A549 treated with AZD2906 at 1 μM for 4 hours (cell line): ENCODE results near the gene RNF224. TPM values are rescaled to one million over a fixed set of nuclear protein-coding genes. Genes with fewer than 3 reads are reported as not detected.

Source experiments
- total RNA-seq: library from RNA; stranded (reverse); fragments of 200-300 nt; extraction: Qiagen RNA extraction; gene quantifications from 5 replicates; pipeline ENCODE4 v1.2.3, GENCODE V29; 2022

Gene RNF224
- 0.12 to 0.38 TPM (median 0.25 TPM) in 5 replicates for total RNA-seq

GRCh38 chr9:137227054-137227852 lies at the start of gene RNF224:
Gene RNF224, plus strand, starts transcription at chr9:137227502. Its CDS starts 834 bp downstream, at chr9:137228336.

GRCh38 chr9:137188490-137189296 lies 38.6 kb upstream of the RNF224 start, which contains the start of the genes ANAPC2 and SSNA1:
Gene ANAPC2, minus strand, starts transcription at chr9:137188560. Its CDS starts 28 bp downstream, at chr9:137188532.
Gene SSNA1, plus strand, starts transcription at chr9:137188676. Its CDS starts 51 bp downstream, at chr9:137188727.

DNA sequence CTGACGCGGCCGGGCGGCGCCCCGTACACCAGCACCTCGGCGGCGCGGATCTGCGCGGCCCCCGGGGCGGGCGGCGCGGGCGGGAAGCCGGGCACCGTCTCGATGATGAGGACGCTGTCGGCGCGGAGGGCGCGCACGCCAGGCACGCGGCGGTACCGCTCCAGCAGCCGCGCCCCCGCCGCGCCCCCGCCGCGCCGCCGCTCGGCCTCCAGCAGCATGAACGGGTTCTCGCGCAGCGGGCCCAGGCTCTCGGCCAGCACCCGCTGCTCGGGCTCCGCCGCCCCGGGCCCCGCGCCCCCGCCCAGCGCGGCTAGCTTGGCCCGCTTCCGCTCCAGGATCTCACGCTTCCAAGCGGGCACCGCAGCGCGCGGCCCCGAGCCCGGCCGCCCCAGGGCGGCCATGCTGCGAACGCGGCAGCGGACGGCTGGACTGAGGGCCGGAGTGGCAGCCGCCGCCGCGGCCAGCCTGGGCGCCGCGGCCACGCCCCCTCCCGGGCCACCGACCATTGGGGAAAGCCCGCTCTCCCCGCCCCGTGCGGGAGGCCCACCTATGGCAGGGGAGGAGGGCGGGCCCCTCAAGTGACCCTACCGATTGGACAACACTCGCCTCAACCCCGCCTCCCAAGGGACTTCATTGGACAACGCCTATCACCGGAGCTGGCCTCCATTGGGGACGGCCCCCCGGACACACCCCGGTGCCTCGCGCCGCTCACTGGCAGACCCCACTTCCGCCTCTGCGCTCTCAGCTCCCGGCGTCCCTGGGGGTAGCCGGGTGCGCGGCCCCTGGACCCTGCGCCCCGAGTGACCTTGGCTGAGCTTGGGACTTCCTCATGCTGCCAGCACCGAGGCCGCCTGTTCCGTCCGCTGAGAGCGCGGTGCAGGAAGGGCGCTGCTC lies 26.7 kb upstream of the RNF224 start, which contains the start of gene TPRN:
TPRN (minus strand) TSS at position 431 of the 894 bp plus-strand sequence; CDS start at position 401, 30 bp downstream.

GRCh38 chr9:137205126-137206069 lies 21.9 kb upstream of the RNF224 start, which contains the start of the genes NDOR1 and TMEM203:
Gene NDOR1, plus strand, starts transcription at chr9:137205700. Its CDS starts 78 bp downstream, at chr9:137205778.
Gene TMEM203, minus strand, starts transcription at chr9:137205648. Its CDS starts 234 bp downstream, at chr9:137205414.

DNA sequence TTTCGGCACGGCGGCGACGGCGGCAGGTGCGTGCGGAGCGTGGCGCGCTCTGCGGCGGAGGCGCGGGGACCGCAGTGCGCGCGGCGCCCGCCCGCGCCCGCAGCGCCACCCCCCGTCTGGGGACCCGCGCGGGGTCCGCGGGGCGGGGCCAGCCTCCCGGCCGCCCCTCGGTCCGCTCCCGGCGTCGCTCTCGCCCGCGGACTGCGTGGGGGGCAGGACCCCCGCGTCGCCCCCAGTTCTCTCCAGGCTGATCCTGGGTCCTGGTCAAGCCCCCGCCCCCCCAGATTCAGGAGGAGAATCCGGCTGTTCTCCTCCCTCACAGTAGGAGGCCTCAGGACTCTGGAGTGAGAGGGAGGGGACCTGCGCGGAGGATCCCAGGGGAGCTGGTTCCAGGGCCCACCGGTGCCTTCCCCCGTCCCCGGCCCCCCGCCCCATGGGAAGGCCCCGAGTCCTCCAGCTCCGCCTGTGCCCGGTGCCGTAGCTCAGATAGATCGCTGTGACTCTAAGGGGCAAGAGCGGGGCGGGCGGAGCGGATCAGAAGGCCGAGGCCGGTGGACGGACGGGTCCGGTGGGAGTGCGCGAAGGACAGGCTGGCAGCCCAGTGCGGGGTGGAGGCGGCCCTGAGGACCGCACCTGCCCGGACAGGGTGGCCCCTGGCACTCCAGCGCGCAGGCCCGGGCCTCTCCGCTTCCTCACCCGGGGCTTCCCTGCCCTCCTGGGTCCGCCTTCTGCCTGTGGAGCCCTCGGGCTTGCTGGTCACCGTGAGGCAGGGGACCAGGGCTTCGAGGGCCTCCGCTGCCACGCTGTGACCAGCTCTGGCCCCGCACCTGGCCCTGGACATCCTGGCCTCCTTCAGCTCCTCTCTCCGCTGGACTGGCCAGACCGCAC lies 4.9 kb upstream of the RNF224 start, which contains the start of gene RNF208:
RNF208 (minus strand) TSS at position 51 of the 888 bp plus-strand sequence. CDS start 1,028 bp downstream, outside the sequence.

DNA sequence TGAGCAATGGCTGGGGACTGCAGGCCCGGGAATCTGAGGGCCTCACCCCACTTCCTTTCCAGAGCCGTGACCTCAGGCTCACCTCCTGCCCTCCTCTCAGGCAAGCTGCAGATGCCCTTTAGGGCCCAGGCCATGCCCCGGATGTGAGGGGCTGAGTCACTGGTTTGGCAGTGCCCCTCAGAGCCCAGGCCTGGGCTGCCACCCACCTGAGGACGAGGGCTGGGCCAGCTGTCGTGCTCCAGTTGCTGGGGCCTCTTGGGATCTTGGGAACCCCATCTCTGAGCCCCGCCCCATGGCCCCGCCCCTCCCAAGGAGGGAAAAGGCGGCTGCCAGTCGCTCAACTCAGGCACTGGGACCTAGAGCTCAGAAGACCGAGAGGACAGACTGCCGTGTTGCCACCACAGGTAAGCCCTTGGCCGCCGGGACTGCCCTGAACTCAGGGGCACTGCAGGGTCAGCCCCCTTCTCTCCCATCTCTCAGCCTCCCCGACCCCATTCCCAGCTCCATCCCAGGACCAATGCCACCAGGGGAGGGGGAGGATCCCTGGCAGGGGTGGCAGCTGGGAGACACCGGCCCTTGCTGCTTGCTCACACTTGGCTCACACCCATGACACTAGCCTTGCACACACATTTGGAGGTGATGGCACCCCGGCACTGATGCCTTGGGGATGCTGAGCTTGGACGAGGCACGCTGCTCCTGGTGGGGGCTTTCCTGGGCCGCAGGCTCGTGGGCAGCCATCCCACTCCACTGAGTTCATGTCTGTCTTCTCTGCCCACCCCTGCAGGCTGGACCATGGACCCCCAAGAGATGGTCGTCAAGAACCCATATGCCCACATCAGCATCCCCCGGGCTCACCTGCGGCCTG lies 2.2 kb upstream of the RNF224 start, which contains the start of gene CYSRT1:
CYSRT1 (plus strand) TSS at position 345 of the 865 bp plus-strand sequence; CDS start at position 793, 448 bp downstream.

GRCh38 chr9:137230705-137231371 lies 3.5 kb downstream of the RNF224 start, which contains the start of gene SLC34A3:
Gene SLC34A3, plus strand, starts transcription at chr9:137230901. Its CDS starts 802 bp downstream, at chr9:137231703.

DNA sequence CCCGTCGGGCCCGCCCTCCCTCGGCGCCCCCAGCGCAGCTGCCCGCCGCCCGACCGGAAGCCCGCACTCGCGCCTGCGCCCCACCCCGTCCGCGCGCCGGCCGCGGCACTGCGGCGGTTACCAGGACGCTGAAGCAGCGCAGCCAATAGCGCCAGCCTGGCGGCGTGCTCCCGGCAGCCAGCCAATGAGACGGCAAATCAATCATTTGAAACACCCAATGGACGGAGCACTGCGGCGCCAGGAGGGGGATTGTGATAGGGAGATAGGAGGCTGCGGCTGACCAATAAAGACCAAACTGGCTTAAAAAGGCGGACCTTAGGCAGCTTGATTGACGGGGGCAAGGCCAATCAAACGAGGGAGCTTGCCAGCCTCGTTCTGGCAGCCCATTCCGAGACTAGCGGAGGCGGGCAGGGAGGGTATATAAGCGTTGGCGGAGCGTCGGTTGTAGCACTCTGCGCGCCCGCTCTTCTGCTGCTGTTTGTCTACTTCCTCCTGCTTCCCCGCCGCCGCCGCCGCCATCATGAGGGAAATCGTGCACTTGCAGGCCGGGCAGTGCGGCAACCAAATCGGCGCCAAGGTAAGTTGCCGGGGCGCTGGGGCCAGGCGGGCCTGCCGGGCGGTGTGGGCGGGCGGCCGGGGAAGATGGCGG lies 13.7 kb downstream of the RNF224 start, which contains the start of gene TUBB4B:
TUBB4B (plus strand) TSS at position 447 of the 649 bp plus-strand sequence; CDS start at position 521, 74 bp downstream.

GRCh38 chr9:137251194-137251461 lies 23.8 kb downstream of the RNF224 start, which contains the start of gene STPG3:
Gene STPG3, plus strand, starts transcription at chr9:137251286. Its CDS starts 1 bp downstream, at chr9:137251287.

GRCh38 chr9:137254624-137255447 lies 27.5 kb downstream of the RNF224 start, which contains the start of gene NELFB:
Gene NELFB, plus strand, starts transcription at chr9:137255327.

DNA sequence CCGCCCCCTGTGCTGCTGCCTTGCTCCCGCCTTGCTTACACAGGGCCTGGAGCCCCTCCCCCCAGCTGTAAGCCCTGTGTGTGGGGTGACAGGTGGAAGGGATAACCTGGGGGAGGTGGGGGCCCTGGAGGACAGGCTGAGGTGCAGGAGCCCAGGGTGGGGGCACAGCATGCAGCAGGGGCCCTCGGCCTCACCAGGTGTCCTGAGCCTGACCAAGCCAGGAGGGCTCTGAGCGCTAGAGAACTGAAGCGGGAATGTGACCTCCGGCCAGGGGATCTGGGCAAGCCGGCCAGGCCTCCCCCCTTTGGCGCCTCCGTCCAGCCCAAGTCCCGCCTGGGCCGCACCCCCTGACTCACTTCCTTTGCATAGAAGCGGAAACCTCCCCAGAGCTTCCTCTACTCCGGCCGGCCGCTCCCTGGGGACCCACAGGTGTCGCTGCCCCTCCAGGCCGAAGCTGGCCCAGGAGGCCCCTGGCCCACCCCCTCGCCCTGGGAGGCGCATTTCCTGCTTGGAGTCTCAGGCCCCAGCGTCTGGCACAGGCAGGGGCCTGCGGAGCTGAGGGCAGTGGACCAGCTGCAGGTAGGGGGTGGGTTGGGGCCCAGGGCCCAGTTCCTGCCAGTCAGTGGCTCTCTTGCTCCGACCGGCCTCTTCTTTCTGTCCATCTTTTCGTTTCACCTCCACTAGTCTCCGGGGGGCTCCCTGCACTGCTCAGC lies 50.2 kb downstream of the RNF224 start, which contains the start of gene TOR4A:
TOR4A (plus strand) TSS at position 398 of the 713 bp plus-strand sequence. CDS start 964 bp downstream, outside the sequence.

